Caco-2 (cell line): Measurements from ENCODE around the gene PARD3B. TPM values are rescaled to one million over a fixed set of nuclear protein-coding genes. Genes with fewer than 3 reads are reported as not detected.

Experiments used
- BruUV-seq: library from RNA; stranded (reverse); fragments of 400-500 nt; replicated peaks from 2 replicates; lab custom pipeline; 2021; lab: Mats Ljungman, UMichigan
- CTCF ChIA-PET: fragments of 300-600 bp; sonication (Branson Sonifier 250); formaldehyde crosslinking; loops from one replicate; lab custom pipeline; 2022; ENCODE audit warnings: antibody characterized with exemption; lab: Charles Lee
- POLR2A ChIA-PET: fragments of 300-600 bp; sonication (Branson Sonifier 250); formaldehyde crosslinking; loops from one replicate; lab custom pipeline; 2022; ENCODE audit warnings: antibody characterized with exemption; lab: Charles Lee
- DNase-seq, 2 experiments: peaks; one replicate each; pipeline versions ENCODE4 v3.0.0 to v3.0.0-alpha.2; 2020 to 2022
- H3K27me3 ChIP-seq: replicated peaks from 2 replicates; pipeline ENCODE4 v1.6.0; 2011; ENCODE audit warnings: low read length; ENCODE audit not compliant: control insufficient read depth, insufficient read depth
- H3K36me3 ChIP-seq: 2 replicates; pipeline ENCODE4 v1.5.1; 2011; ENCODE audit warnings: low read length; ENCODE audit not compliant: control insufficient read depth, insufficient read depth
- H3K4me1 ChIP-seq: fragments of 250-450 bp; sonication (Bioruptor Pico); 2 replicates; pipeline ENCODE4 v1.5.1; 2020; ENCODE audit warnings: mild to moderate bottlenecking
- H3K4me3 ChIP-seq: 2 replicates; pipeline ENCODE4 v1.5.1; 2011; ENCODE audit warnings: low read depth, mild to moderate bottlenecking, control low read depth, low read length
- H3K9me3 ChIP-seq: fragments of 250-450 bp; sonication (Bioruptor Pico); 2 replicates; pipeline ENCODE4 v1.5.1; 2020; ENCODE audit warnings: mild to moderate bottlenecking, moderate library complexity
- H3K27ac Mint-ChIP-seq: one replicate; pipeline ENCODE4 v1.8.0; 2022; ENCODE audit warnings: mixed read lengths; ENCODE audit not compliant: unreplicated experiment
- H3K27me3 Mint-ChIP-seq: one replicate; pipeline ENCODE4 v1.8.0; 2022; ENCODE audit warnings: mixed read lengths; ENCODE audit not compliant: insufficient read depth, unreplicated experiment
- H3K36me3 Mint-ChIP-seq: one replicate; pipeline ENCODE4 v1.8.0; 2022; ENCODE audit warnings: mild to moderate bottlenecking, mixed read lengths; ENCODE audit not compliant: insufficient read depth, unreplicated experiment
- H3K4me1 Mint-ChIP-seq: one replicate; pipeline ENCODE4 v1.8.0; 2022; ENCODE audit warnings: low read depth, mixed read lengths; ENCODE audit not compliant: unreplicated experiment
- H3K4me3 Mint-ChIP-seq: one replicate; pipeline ENCODE4 v1.8.0; 2022; ENCODE audit warnings: mild to moderate bottlenecking, moderate library complexity, mixed read lengths; ENCODE audit not compliant: unreplicated experiment
- H3K9me3 Mint-ChIP-seq: one replicate; pipeline ENCODE4 v1.8.0; 2022; ENCODE audit warnings: mixed read lengths; ENCODE audit not compliant: unreplicated experiment
- intact Hi-C: fragments of 100-400 bp; cut with micrococcal nuclease; formaldehyde crosslinking; loops from one replicate; pipeline ENCODE4 v1.10.0; 2022; ENCODE audit not compliant: unreplicated experiment
- total RNA-seq: library from RNA; stranded (reverse); gene quantifications from 2 replicates; pipeline ENCODE4 v1.2.3, GENCODE V29; 2022
- TF ChIP-seq, protein P1 (sequence below), 2 experiments: fragments of 200-600 bp in 1 of 2; IDR thresholded peaks; 1 replicate in 1 of 2; 2 replicates in 1 of 2; pipeline versions ENCODE4 v1.5.1 to v1.8.0; 2011 to 2022; ENCODE audit warnings: antibody characterized with exemption in 1 of 2, control low read depth in 1 of 2, inconsistent platforms in 1 of 2, low read depth in 1 of 2, low read length in 1 of 2, mild to moderate bottlenecking in 1 of 2, moderate library complexity in 1 of 2; ENCODE audit not compliant: insufficient read depth in 1 of 2, severe bottlenecking in 1 of 2, unreplicated experiment in 1 of 2

PARD3B gene
- total RNA-seq, 1 experiment from 2014 or later, result 68.9 TPM

DNA sequence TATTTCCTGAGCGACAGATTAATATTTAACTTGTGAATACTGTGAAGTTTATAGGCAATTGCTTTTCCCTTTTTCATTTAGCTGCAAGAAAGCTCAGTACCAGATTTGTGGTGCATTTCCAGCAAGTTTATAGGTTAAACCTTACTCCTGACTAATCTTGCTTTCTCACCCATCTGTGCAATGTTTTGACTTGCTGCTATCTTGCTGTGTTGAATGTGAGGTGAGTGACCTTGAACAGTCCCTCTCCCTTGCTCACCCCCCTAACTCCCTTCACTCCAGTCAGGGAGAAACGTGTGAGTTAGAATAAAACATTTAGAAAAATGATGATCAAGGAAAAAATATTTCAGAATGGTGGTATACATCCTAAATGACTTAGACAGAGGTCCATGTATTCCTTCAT is 39.8 kb upstream of the PARD3B start:
- no peaks in the 10 kb centered on the region for H3K27me3 ChIP-seq
- no peaks in the 10 kb centered on the region for H3K9me3 Mint-ChIP-seq
- intact Hi-C loops, result no loop called here
- no peak overlapping the region for H3K4me3 Mint-ChIP-seq
- peaks cover 14% of the 10 kb centered on the region for H3K4me1 Mint-ChIP-seq
- ChIA-PET POLR2A (no interaction called here), CTCF (interaction anchor here (0.6 kb wide), 1 partner anchor 186 kb away, joined by 3 read pairs; no protein-coding TSS in a partner anchor)
- no peak for DNase-seq
- no TSS peak for BruUV-seq
- H3K36me3 ChIP-seq, result no peaks in the 10 kb centered on the region
- H3K27me3 Mint-ChIP-seq, result no peaks in the 10 kb centered on the region
- no peak overlapping the region for H3K27ac Mint-ChIP-seq
- no peaks in the 10 kb centered on the region for H3K36me3 Mint-ChIP-seq
- TF ChIP-seq, protein P1, sequence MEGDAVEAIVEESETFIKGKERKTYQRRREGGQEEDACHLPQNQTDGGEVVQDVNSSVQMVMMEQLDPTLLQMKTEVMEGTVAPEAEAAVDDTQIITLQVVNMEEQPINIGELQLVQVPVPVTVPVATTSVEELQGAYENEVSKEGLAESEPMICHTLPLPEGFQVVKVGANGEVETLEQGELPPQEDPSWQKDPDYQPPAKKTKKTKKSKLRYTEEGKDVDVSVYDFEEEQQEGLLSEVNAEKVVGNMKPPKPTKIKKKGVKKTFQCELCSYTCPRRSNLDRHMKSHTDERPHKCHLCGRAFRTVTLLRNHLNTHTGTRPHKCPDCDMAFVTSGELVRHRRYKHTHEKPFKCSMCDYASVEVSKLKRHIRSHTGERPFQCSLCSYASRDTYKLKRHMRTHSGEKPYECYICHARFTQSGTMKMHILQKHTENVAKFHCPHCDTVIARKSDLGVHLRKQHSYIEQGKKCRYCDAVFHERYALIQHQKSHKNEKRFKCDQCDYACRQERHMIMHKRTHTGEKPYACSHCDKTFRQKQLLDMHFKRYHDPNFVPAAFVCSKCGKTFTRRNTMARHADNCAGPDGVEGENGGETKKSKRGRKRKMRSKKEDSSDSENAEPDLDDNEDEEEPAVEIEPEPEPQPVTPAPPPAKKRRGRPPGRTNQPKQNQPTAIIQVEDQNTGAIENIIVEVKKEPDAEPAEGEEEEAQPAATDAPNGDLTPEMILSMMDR (IDR thresholded peaks at IDR 0.05; ENCODE audit: insufficient read depth in 1 of 2, low read depth in 1 of 2, low read length in 1 of 2, severe bottlenecking in 1 of 2, unreplicated experiment in 1 of 2), result no peak
- no peak overlapping the region for H3K4me3 ChIP-seq
- peaks cover 23% of the 10 kb centered on the region for H3K4me1 ChIP-seq
- H3K9me3 ChIP-seq, result no peaks in the 10 kb centered on the region

DNA sequence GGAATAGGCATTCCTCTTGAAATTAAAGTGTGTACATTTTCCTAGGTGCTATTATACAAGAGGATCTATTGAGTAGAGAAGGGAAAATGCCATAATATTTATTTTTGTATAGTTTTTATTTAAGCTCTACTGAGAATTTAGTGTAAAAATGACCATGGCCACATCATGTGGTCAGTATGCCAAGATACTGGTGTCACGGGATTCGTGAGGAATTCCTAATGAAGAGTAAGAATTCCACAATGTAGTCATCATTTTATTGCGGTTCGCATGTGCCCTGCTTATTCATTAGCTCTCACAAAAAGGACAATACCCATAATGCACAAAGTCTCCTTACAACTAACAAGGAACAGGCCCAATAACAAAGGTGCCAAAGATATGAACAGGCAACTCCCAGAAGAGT is 39.3 kb upstream of the PARD3B start:
- H3K36me3 ChIP-seq, result no peaks in the 10 kb centered on the region
- TF ChIP-seq, protein P1 (IDR thresholded peaks at IDR 0.05; ENCODE audit: insufficient read depth in 1 of 2, low read depth in 1 of 2, low read length in 1 of 2, severe bottlenecking in 1 of 2, unreplicated experiment in 1 of 2), result no peak
- no peak for DNase-seq
- no peak overlapping the region for H3K4me3 ChIP-seq
- no peak overlapping the region for H3K27ac Mint-ChIP-seq
- H3K27me3 Mint-ChIP-seq, result no peaks in the 10 kb centered on the region
- H3K4me1 ChIP-seq, result peaks cover 23% of the 10 kb centered on the region
- BruUV-seq, result no TSS peak
- H3K27me3 ChIP-seq, result no peaks in the 10 kb centered on the region
- ChIA-PET CTCF (no interaction called here), POLR2A (no interaction called here)
- H3K4me1 Mint-ChIP-seq, result peaks cover 14% of the 10 kb centered on the region
- H3K9me3 Mint-ChIP-seq, result no peaks in the 10 kb centered on the region
- intact Hi-C loops, result no loop called here
- H3K4me3 Mint-ChIP-seq, result no peak overlapping the region
- no peaks in the 10 kb centered on the region for H3K9me3 ChIP-seq
- no peaks in the 10 kb centered on the region for H3K36me3 Mint-ChIP-seq

DNA sequence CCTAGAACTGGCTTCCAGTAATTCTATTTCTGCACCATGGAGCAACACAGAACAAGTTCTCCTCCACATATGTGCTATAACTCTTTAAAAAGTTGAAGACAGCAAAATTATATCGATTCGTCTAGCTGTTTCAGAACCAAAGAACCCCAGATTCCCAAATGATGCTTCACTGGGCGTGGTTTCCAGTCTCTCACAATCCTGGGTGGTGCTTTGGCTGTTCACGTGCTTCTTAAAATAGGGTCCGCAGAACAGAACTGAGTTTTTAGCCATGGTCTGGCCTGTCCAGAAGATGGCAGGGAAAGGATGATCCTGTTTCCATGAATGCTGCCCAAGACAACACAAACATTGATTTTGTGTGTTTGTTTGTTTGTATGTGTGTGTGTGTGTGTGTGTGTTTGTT is 37.6 kb upstream of the PARD3B start:
- no peak for DNase-seq
- intact Hi-C loops, result no loop called here
- Histone ChIP-seq H3K27me3 (no peaks in the 10 kb centered on the region), H3K36me3 (no peaks in the 10 kb centered on the region), H3K9me3 (no peaks in the 10 kb centered on the region), H3K4me1 (peaks cover 23% of the 10 kb centered on the region), H3K4me3 (no peak overlapping the region)
- peaks cover 14% of the 10 kb centered on the region for H3K4me1 Mint-ChIP-seq
- no peak overlapping the region for H3K27ac Mint-ChIP-seq
- H3K4me3 Mint-ChIP-seq, result no peak overlapping the region
- no peaks in the 10 kb centered on the region for H3K9me3 Mint-ChIP-seq
- ChIA-PET POLR2A (no interaction called here), CTCF (no interaction called here)
- no peaks in the 10 kb centered on the region for H3K36me3 Mint-ChIP-seq
- TF ChIP-seq, protein P1 (IDR thresholded peaks at IDR 0.05; ENCODE audit: insufficient read depth in 1 of 2, low read depth in 1 of 2, low read length in 1 of 2, severe bottlenecking in 1 of 2, unreplicated experiment in 1 of 2), result no peak
- BruUV-seq, result no TSS peak
- no peaks in the 10 kb centered on the region for H3K27me3 Mint-ChIP-seq
